Loucy (cell line): Measurements from ENCODE around the gene ANO2.

Experiments used
- H2AFZ ChIP-seq: fragments of 200-600 bp; sonication (generic); 2 replicates; pipeline ENCODE4 v1.6.0; 2016; ENCODE audit warnings: antibody characterized with exemption, mild to moderate bottlenecking, low read length, moderate library complexity
- H3F3A ChIP-seq: fragments of 200-600 bp; 2 replicates; pipeline ENCODE4 v1.6.0; 2016; ENCODE audit warnings: antibody characterized with exemption, low read depth, mild to moderate bottlenecking
- H3K27me3 ChIP-seq: fragments of 200-600 bp; sonication (generic); 2 replicates; pipeline ENCODE4 v1.6.1; 2014; ENCODE audit warnings: low read length, mild to moderate bottlenecking; ENCODE audit not compliant: insufficient read depth, poor library complexity, severe bottlenecking
- H3K36me3 ChIP-seq: fragments of 200-600 bp; sonication (generic); 2 replicates; pipeline ENCODE4 v1.6.1; 2016; ENCODE audit warnings: low read length; ENCODE audit not compliant: insufficient read depth
- H3K4me1 ChIP-seq: fragments of 200-600 bp; sonication (generic); 2 replicates; pipeline ENCODE4 v1.5.1; 2014; ENCODE audit warnings: low read length, mild to moderate bottlenecking; ENCODE audit not compliant: insufficient read depth, poor library complexity, severe bottlenecking
- H3K4me2 ChIP-seq: fragments of 200-600 bp; sonication (generic); 2 replicates; pipeline ENCODE4 v1.6.0; 2014; ENCODE audit warnings: antibody characterized with exemption, low read length, low read depth, mild to moderate bottlenecking; ENCODE audit not compliant: poor library complexity, severe bottlenecking
- H3K4me3 ChIP-seq: fragments of 200-600 bp; sonication (generic); 2 replicates; pipeline ENCODE4 v1.5.1; 2014; ENCODE audit warnings: low read length, mild to moderate bottlenecking, mixed read lengths; ENCODE audit not compliant: poor library complexity, severe bottlenecking
- H3K79me2 ChIP-seq: fragments of 200-600 bp; sonication (generic); 2 replicates; pipeline ENCODE4 v1.6.1; 2014; ENCODE audit warnings: low read length; ENCODE audit not compliant: insufficient read depth
- H3K9ac ChIP-seq: fragments of 200-600 bp; sonication (generic); 2 replicates; pipeline ENCODE4 v1.6.0; 2014; ENCODE audit warnings: mild to moderate bottlenecking, low read depth, low read length, moderate library complexity; ENCODE audit not compliant: poor library complexity, severe bottlenecking
- H3K9me2 ChIP-seq: fragments of 200-600 bp; sonication (generic); replicated peaks from 2 replicates; pipeline ENCODE4 v1.6.1; 2016; ENCODE audit warnings: low read depth, low read length, mixed read lengths
- H3K9me3 ChIP-seq: fragments of 200-600 bp; sonication (generic); 2 replicates; pipeline ENCODE4 v1.6.1; 2014; ENCODE audit warnings: mild to moderate bottlenecking, antibody characterized with exemption, low read length, low read depth; ENCODE audit not compliant: insufficient read depth
- H4K20me1 ChIP-seq: fragments of 200-600 bp; sonication (generic); 2 replicates; pipeline ENCODE4 v1.6.0; 2014; ENCODE audit warnings: antibody characterized with exemption, low read length, mild to moderate bottlenecking; ENCODE audit not compliant: insufficient read depth, poor library complexity, severe bottlenecking
- EZH2phosphoT487 ChIP-seq: fragments of 200-600 bp; IDR thresholded peaks from 2 replicates; pipeline ENCODE4 v1.6.1; 2018; ENCODE audit warnings: antibody characterized with exemption, mild to moderate bottlenecking, moderate library complexity, borderline replicate concordance
- TF ChIP-seq, protein P1 (sequence below): fragments of 200-600 bp; sonication (generic); conservative IDR thresholded peaks from 2 replicates; pipeline ENCODE4 v1.5.1; 2014; ENCODE audit warnings: mild to moderate bottlenecking, antibody characterized with exemption, low read length

Gene ANO2

DNA sequence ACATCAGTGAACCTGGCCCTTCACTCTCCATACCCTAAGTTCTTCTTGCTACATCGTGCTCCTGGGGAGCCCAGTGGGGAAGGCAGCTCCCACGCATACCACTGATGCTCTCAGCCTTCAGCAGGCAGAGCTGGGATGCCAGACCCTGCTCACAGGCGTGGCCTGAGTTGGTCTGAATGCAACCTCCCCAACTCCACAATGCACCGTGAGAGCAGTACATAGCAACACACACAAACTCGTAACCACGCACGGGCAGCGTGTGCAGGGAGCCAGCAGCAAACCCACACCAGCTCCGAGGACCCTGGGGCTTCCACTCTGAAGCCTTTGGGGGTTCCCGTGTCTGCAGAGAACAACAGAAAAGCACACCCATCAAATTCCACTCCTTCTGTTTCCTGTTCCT, 37.3 kb downstream of the ANO2 start:
- H3K27me3 ChIP-seq = no peaks in the 10 kb centered on the region
- no peaks in the 10 kb centered on the region for H3K4me1 ChIP-seq
- no peak overlapping the region for H2AFZ ChIP-seq
- no peaks in the 10 kb centered on the region for H4K20me1 ChIP-seq
- no peaks in the 10 kb centered on the region for H3F3A ChIP-seq
- H3K9me3 ChIP-seq = no peaks in the 10 kb centered on the region
- no peaks in the 10 kb centered on the region for H3K79me2 ChIP-seq
- TF ChIP-seq EZH2phosphoT487 = no peak
- TF ChIP-seq, protein P1, sequence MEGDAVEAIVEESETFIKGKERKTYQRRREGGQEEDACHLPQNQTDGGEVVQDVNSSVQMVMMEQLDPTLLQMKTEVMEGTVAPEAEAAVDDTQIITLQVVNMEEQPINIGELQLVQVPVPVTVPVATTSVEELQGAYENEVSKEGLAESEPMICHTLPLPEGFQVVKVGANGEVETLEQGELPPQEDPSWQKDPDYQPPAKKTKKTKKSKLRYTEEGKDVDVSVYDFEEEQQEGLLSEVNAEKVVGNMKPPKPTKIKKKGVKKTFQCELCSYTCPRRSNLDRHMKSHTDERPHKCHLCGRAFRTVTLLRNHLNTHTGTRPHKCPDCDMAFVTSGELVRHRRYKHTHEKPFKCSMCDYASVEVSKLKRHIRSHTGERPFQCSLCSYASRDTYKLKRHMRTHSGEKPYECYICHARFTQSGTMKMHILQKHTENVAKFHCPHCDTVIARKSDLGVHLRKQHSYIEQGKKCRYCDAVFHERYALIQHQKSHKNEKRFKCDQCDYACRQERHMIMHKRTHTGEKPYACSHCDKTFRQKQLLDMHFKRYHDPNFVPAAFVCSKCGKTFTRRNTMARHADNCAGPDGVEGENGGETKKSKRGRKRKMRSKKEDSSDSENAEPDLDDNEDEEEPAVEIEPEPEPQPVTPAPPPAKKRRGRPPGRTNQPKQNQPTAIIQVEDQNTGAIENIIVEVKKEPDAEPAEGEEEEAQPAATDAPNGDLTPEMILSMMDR = no peak
- H3K4me3 ChIP-seq = no peak overlapping the region
- no peak overlapping the region for H3K9ac ChIP-seq
- H3K36me3 ChIP-seq = no peaks in the 10 kb centered on the region
- H3K4me2 ChIP-seq = no peak overlapping the region
- no peaks in the 10 kb centered on the region for H3K9me2 ChIP-seq

DNA sequence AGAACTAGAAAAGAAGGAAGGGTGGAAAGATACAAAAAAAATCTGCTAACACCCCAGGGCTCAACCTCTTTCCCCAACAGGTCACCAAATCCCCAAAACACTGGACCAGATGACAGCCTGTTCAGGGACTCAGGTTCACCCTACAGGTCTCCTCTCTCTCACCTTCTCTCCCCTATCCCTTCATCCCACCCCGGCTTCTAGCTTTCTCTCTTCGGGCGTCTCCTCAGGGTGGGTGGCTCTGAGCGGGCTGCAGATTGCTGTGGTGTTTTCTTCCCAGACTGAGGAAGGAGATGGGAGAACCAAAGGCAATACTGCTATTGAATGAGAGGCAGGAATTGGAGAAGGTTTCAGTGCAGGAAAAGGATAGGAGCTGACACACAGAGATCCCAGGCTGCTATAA, 39.3 kb downstream of the ANO2 start:
- H3K9me3 ChIP-seq = no peaks in the 10 kb centered on the region
- H4K20me1 ChIP-seq = no peaks in the 10 kb centered on the region
- H3F3A ChIP-seq = no peaks in the 10 kb centered on the region
- H3K4me3 ChIP-seq = no peak overlapping the region
- TF ChIP-seq, protein P1 = no peak
- no peak for TF ChIP-seq EZH2phosphoT487
- no peak overlapping the region for H3K4me2 ChIP-seq
- H3K9ac ChIP-seq = no peak overlapping the region
- peaks cover 5% of the 10 kb centered on the region for H3K4me1 ChIP-seq
- H3K27me3 ChIP-seq = no peaks in the 10 kb centered on the region
- no peaks in the 10 kb centered on the region for H3K79me2 ChIP-seq
- H3K9me2 ChIP-seq = no peaks in the 10 kb centered on the region
- H3K36me3 ChIP-seq = no peaks in the 10 kb centered on the region
- H2AFZ ChIP-seq = no peak overlapping the region

DNA sequence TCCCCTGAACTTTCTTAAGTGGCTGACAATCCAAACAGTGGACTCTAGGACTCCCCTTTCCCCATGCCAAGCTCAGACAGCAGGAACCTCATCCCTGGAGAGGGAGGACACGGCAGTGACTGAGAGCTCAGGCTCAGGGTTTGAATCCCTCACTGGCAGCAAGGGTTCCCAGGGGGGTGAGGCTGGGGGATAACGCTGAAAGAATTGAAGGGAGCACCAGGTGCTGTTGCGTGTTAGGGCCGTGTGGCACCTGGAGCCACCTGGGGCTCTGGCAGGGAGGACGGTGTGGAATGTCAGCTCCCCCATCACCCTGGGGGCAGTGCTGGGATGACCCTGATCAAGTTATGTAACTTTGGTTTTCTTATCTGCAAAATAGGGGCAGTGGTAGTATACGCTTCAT, 40.1 kb downstream of the ANO2 start:
- Histone ChIP-seq H3K9me3 (no peaks in the 10 kb centered on the region), H3K27me3 (no peaks in the 10 kb centered on the region), H4K20me1 (no peaks in the 10 kb centered on the region), H3F3A (no peaks in the 10 kb centered on the region), H3K9me2 (no peaks in the 10 kb centered on the region), H3K36me3 (no peaks in the 10 kb centered on the region), H3K4me2 (no peak overlapping the region), H3K79me2 (no peaks in the 10 kb centered on the region), H3K4me1 (peaks cover 9% of the 10 kb centered on the region), H3K4me3 (no peak overlapping the region), H2AFZ (no peak overlapping the region), H3K9ac (no peak overlapping the region)
- TF ChIP-seq, protein P1 = no peak
- TF ChIP-seq EZH2phosphoT487 = no peak
